CD4-positive, CD25-positive, alpha-beta regulatory T cell (primary cell): Measurements from ENCODE around the gene RALBP1. TPM values are rescaled to one million over a fixed set of nuclear protein-coding genes. Genes with fewer than 3 reads are reported as not detected.
"Not testable (repeated sequence)": the region's sequence is repeated elsewhere in the genome, so short reads cannot be mapped to it uniquely, and the experiment has no call there.

Experiments
- ATAC-seq, 2 donors: fragments of 150-1000 bp; cut with Tn5 transposase; one replicate each; pipeline ENCODE4 v1.10.0; 2021; ENCODE audit warnings: low read depth in 2 of 2, moderate number of reproducible peaks in 2 of 2, moderate library complexity in 1 of 2
- DNase-seq, 3 donors: peaks; one replicate each; pipeline versions ENCODE4 v3.0.0 to v3.0.0-alpha.2; 2012 to 2022; ENCODE audit warnings: mixed read lengths in 1 of 3
- H3K27ac ChIP-seq: one replicate; pipeline ENCODE4 v1.7.0; 2013; ENCODE audit warnings: mild to moderate bottlenecking, low read length; ENCODE audit not compliant: insufficient read depth, poor library complexity, severe bottlenecking
- H3K27me3 ChIP-seq: one replicate; pipeline ENCODE4 v1.7.0; 2013; ENCODE audit warnings: low read length; ENCODE audit not compliant: control insufficient read depth, insufficient read depth
- H3K36me3 ChIP-seq: one replicate; pipeline ENCODE4 v1.7.0; 2013; ENCODE audit warnings: mild to moderate bottlenecking, low read length, moderate library complexity; ENCODE audit not compliant: control insufficient read depth, insufficient read depth
- H3K4me1 ChIP-seq: 2 replicates; pipeline ENCODE4 v1.7.0; 2013; ENCODE audit warnings: mild to moderate bottlenecking, low read length; ENCODE audit not compliant: insufficient read depth, control insufficient read depth, poor library complexity, severe bottlenecking
- H3K4me3 ChIP-seq: one replicate; pipeline ENCODE4 v1.7.0; 2013; ENCODE audit warnings: low read depth, mild to moderate bottlenecking, low read length, moderate library complexity
- H3K9me3 ChIP-seq, 2 experiments: 1 replicate in 1 of 2; 2 replicates in 1 of 2; pipeline ENCODE4 v1.7.0; 2013; ENCODE audit warnings: low read length in 2 of 2, mild to moderate bottlenecking in 1 of 2, moderate library complexity in 1 of 2; ENCODE audit not compliant: control insufficient read depth in 2 of 2
- H3K27ac Mint-ChIP-seq, 3 donors: one replicate each; pipeline ENCODE4 v1.8.0; 2020 to 2022; ENCODE audit warnings: mild to moderate bottlenecking in 3 of 3, mixed read lengths in 3 of 3, moderate library complexity in 2 of 3
- H3K27me3 Mint-ChIP-seq: one replicate; pipeline ENCODE4 v1.8.0; 2022; ENCODE audit warnings: mild to moderate bottlenecking, mixed read lengths
- H3K36me3 Mint-ChIP-seq: one replicate; pipeline ENCODE4 v1.8.0; 2020; ENCODE audit warnings: mixed read lengths
- H3K4me1 Mint-ChIP-seq, 4 donors: one replicate each; pipeline ENCODE4 v1.8.0; 2020 to 2022; ENCODE audit warnings: mixed read lengths in 4 of 4, mild to moderate bottlenecking in 1 of 4
- H3K4me3 Mint-ChIP-seq, 4 donors: one replicate each; pipeline ENCODE4 v1.8.0; 2020 to 2022; ENCODE audit warnings: mild to moderate bottlenecking in 4 of 4, mixed read lengths in 4 of 4, moderate library complexity in 3 of 4
- H3K9me3 Mint-ChIP-seq, 7 donors: one replicate each; pipeline ENCODE4 v1.8.0; 2020 to 2022; ENCODE audit warnings: mixed read lengths in 7 of 7, mild to moderate bottlenecking in 3 of 7, moderate library complexity in 2 of 7
- polyA plus RNA-seq, 4 donors: library from polyadenylated mRNA; unstranded; fragments of 300-500 nt; fragmentation: Illumina TruSeq; gene quantifications; one replicate each; pipeline ENCODE4 v1.2.3, GENCODE V29; 2021
- total RNA-seq: library from RNA; stranded (reverse); gene quantifications from one replicate; pipeline ENCODE4 v1.2.3, GENCODE V29; 2022

The RALBP1 gene
- total RNA-seq (27.0 TPM), polyA plus RNA-seq (10 to 100 TPM; 34.8 to 42.3 (median 39.7) TPM)

DNA sequence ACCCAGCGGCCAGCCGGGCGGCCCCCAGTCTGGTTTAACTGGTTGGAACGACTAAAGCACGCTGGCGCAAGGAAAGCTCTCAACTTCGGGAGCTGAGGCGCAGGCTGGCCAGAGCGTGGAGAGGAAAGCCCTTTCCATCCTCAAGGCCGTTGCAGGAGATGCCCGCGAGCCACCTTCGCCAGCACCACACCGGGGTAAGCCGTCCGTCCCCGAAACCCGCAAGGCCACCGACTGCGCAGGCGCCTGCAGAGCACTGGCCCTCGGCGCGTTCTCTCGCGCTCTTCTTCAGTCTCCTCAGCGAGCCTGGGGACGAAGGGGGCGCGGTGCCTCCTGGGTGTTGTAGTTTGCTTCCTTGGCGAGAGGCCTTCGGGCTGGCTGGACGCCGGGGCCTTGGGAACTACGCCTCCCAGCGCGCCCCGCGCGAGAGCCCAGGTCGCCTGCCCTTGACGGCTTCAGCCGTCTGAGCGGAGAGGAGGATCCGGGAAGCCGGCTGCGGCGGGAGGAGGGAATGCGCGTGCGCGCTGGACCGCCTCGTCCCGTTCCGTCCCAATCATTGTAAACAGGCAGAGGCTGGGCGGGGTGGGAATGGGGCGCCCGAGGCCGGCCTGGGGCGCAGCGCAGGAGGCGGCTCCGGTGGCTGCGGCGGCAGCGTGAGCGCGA lies at the start of gene RALBP1:
RALBP1 (plus strand) TSS at position 531 of the 660 bp plus-strand sequence. CDS start 37,533 bp downstream, outside the sequence.
- no peaks in the 10 kb centered on the region for H3K9me3 ChIP-seq
- Mint-ChIP-seq H3K36me3 (peaks cover 5% of the 10 kb centered on the region), H3K4me1 (peaks cover 21 to 42% (median 28%) of the 10 kb centered on the region in 4 donors), H3K27me3 (peaks cover 16% of the 10 kb centered on the region), H3K9me3 (peaks cover 0 to 3% (median 0%) of the 10 kb centered on the region in 7 donors), H3K4me3 (peak within 1 kb of the TSS; percentile 97 to 99 (median 98)), H3K27ac (peak within 1 kb of the TSS; percentile 83 to 98 (median 95))
- ATAC-seq (peak; percentile 99), DNase-seq (peak; percentile 96 to 99 (median 99))
- H3K4me1 ChIP-seq: peaks cover 24% of the 10 kb centered on the region
- H3K27me3 ChIP-seq: peaks cover 13% of the 10 kb centered on the region
- peak within 1 kb of the TSS; percentile 76 for H3K27ac ChIP-seq
- H3K4me3 ChIP-seq: peak within 1 kb of the TSS; percentile 86
- H3K36me3 ChIP-seq: peaks cover 4% of the 10 kb centered on the region

DNA sequence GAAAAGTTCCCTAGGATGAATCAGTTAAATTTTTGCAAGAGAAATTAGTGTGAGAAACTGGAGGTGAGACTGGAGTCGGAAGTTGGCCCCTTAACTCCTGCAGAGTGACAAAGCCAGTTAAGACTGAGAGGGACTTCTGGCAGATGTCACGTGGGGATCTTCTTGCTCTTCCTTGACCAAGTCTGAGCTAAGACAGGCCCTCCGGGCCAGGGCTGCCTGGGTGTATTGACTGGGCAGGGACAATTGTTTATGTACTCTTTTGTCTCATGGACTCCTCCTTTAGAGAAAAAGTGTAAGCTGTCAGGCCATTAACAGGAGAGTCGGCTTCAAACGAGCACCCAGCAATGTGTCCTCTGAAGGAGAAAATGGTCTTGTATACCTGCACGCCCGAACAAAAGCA lies 48.6 kb upstream of the RALBP1 start:
- Mint-ChIP-seq H3K4me3 (no peak overlapping the region), H3K9me3 (no peaks in the 10 kb centered on the region), H3K4me1 (no peaks in the 10 kb centered on the region), H3K36me3 (no peaks in the 10 kb centered on the region), H3K27ac (peak overlapping the region in 1 of 3 donors; percentile 37), H3K27me3 (peaks cover 15% of the 10 kb centered on the region)
- Histone ChIP-seq H3K4me1 (no peaks in the 10 kb centered on the region), H3K9me3 (peaks cover 0 to 3% of the 10 kb centered on the region in 2 experiments), H3K4me3 (no peak overlapping the region), H3K27me3 (no peaks in the 10 kb centered on the region), H3K36me3 (no peaks in the 10 kb centered on the region), H3K27ac (no peak overlapping the region)
- DNase-seq: no peak
- ATAC-seq: no peak

DNA sequence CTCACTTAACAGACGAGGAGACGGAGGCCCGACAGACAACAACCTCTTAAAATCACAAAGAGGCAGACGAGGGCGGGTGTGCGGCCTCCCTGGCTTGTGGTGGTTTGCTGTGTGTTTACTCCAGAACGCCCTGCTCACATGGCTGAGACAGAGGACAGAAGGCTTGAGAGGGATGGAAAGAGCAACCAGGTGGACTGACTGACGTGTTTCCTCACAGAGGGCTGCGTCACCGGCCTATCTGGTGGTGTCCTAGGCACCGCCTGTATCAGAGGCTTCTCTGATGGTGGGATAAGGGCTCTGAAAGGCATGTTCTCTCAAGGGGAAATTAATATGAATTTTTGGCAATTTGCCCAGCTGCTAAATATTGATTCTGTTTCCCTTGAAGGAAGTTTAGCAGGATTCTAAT lies 47.0 kb upstream of the RALBP1 start:
- H3K27ac ChIP-seq: no peak overlapping the region
- ATAC-seq (no peak), DNase-seq (no peak)
- peaks cover 0 to 3% of the 10 kb centered on the region in 2 experiments for H3K9me3 ChIP-seq
- Mint-ChIP-seq H3K36me3 (no peaks in the 10 kb centered on the region), H3K9me3 (no peaks in the 10 kb centered on the region), H3K4me3 (no peak overlapping the region), H3K4me1 (peaks cover 0 to 3% (median under 1%) of the 10 kb centered on the region in 4 donors), H3K27ac (peak overlapping the region in 1 of 3 donors; percentile 9), H3K27me3 (peaks cover 22% of the 10 kb centered on the region)
- no peaks in the 10 kb centered on the region for H3K4me1 ChIP-seq
- no peaks in the 10 kb centered on the region for H3K36me3 ChIP-seq
- H3K27me3 ChIP-seq: no peaks in the 10 kb centered on the region
- H3K4me3 ChIP-seq: no peak overlapping the region

DNA sequence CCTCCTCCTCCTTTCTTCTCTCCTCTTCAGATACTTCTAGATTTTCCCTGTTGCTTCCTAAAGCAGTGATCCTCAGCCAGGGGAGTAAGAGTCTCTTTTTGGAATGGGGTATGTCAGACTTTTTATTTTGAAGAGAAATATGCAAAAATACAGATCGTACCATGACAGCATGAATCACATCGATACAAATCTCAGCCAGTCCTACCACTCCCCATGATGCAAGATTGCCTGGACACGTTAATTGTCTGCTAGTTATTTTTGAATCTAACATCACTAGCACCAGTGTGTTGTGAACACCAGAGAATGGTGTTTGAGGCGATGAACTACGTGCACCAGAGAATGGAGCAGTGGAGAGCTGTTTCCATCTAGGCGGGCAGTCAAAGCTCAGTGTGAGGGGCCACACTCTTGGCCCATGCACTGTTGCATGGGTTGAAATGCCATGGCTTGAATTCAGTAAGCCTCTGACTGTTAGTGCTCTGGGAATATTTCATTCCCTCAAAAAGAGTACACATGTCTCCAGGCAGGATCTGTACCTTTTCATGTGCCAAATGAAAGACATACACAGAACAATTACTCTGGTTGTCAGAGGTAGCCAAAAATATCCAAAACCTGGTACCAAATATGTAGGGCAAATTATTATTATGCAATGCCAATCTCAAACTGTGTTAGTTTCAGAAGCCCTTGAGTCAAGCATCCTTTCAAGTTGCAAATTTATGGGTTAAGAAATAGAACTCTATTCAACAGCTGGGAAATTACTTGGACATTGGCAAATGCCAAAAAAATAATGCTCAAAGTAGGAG lies 46.3 kb upstream of the RALBP1 start:
- Mint-ChIP-seq H3K36me3 (no peaks in the 10 kb centered on the region), H3K9me3 (no peaks in the 10 kb centered on the region), H3K27ac (no peak overlapping the region), H3K4me3 (no peak overlapping the region), H3K4me1 (peaks cover 0 to 8% (median 4%) of the 10 kb centered on the region in 4 donors), H3K27me3 (peaks cover 28% of the 10 kb centered on the region)
- Histone ChIP-seq H3K27me3 (no peaks in the 10 kb centered on the region), H3K36me3 (no peaks in the 10 kb centered on the region), H3K9me3 (peaks cover 0 to under 1% of the 10 kb centered on the region in 2 experiments), H3K4me1 (no peaks in the 10 kb centered on the region), H3K4me3 (no peak overlapping the region), H3K27ac (no peak overlapping the region)
- ATAC-seq (no peak), DNase-seq (no peak)

DNA sequence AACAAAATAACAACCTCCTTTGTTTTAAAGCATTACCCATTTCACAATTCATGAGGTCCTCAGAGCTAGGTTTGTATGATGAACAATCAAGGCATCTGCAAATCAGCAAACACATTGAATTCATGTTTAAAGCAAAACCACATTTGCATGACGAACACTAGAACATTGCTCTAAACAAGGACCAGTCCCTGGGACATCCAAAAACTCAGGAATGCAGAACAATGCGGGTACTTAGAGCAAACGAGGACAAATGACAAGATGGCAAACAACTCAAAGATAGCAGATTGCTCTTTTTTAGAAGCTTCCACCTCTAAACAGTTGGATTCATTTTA lies 45.7 kb upstream of the RALBP1 start:
- no peaks in the 10 kb centered on the region for H3K27me3 ChIP-seq
- no peaks in the 10 kb centered on the region for H3K9me3 Mint-ChIP-seq
- peaks cover 0 to 8% (median 4%) of the 10 kb centered on the region in 4 donors for H3K4me1 Mint-ChIP-seq
- H3K36me3 Mint-ChIP-seq: no peaks in the 10 kb centered on the region
- H3K4me3 ChIP-seq: no peak overlapping the region
- H3K27ac Mint-ChIP-seq: no peak overlapping the region
- DNase-seq: no peak
- H3K4me1 ChIP-seq: no peaks in the 10 kb centered on the region
- H3K27ac ChIP-seq: no peak overlapping the region
- no peaks in the 10 kb centered on the region for H3K9me3 ChIP-seq
- H3K27me3 Mint-ChIP-seq: peaks cover 32% of the 10 kb centered on the region
- H3K4me3 Mint-ChIP-seq: no peak overlapping the region
- no peaks in the 10 kb centered on the region for H3K36me3 ChIP-seq
- ATAC-seq: no peak

- not testable (repeated sequence) for DNase-seq, H3K4me1 ChIP-seq, H3K4me3 Mint-ChIP-seq, H3K9me3 Mint-ChIP-seq, H3K36me3 Mint-ChIP-seq, H3K36me3 ChIP-seq, H3K4me3 ChIP-seq, H3K27ac Mint-ChIP-seq, ATAC-seq, H3K4me1 Mint-ChIP-seq, H3K27me3 ChIP-seq, H3K9me3 ChIP-seq, H3K27ac ChIP-seq
- H3K27me3 Mint-ChIP-seq: peaks cover 35% of the 10 kb centered on the region
Observed at GRCh38 chr18:9430315-9430714, 45.0 kb upstream of the RALBP1 start.

GRCh38 chr18:9431296-9431695 lies 44.0 kb upstream of the RALBP1 start:
- Histone ChIP-seq H3K27ac (no peak overlapping the region), H3K27me3 (no peaks in the 10 kb centered on the region), H3K36me3 (no peaks in the 10 kb centered on the region), H3K9me3 (no peaks in the 10 kb centered on the region), H3K4me1 (no peaks in the 10 kb centered on the region), H3K4me3 (no peak overlapping the region)
- Mint-ChIP-seq H3K9me3 (no peaks in the 10 kb centered on the region), H3K4me1 (peaks cover 0 to 8% (median 4%) of the 10 kb centered on the region in 4 donors), H3K4me3 (no peak overlapping the region), H3K27me3 (peaks cover 42% of the 10 kb centered on the region), H3K36me3 (no peaks in the 10 kb centered on the region), H3K27ac (no peak overlapping the region)
- ATAC-seq (no peak), DNase-seq (no peak)
